Heart left ventricle (tissue), 16 donors: ENCODE measurements around the gene NR1H3. TPM values are rescaled to one million over a fixed set of nuclear protein-coding genes. Genes with fewer than 3 reads are reported as not detected.

Experiments
- ATAC-seq, 4 donors: fragments of 200-7000 bp; cut with Tn5 transposase; one replicate each; pipeline ENCODE4 v1.9.1; 2020 to 2022; ENCODE audit warnings: moderate library complexity in 4 of 4, mild to moderate bottlenecking in 3 of 4, moderate number of reproducible peaks in 1 of 4
- DNase-seq, 5 donors: peaks; one replicate each; pipeline ENCODE4 v3.0.0-alpha.2; 2020
- H3K27ac ChIP-seq, 12 donors: fragments of 200-600 bp; sonication (generic) in 4 of 12; one replicate each; pipeline versions ENCODE4 v1.5.0 to v1.8.0; 2016 to 2022; ENCODE audit warnings: mild to moderate bottlenecking in 2 of 12
- H3K27me3 ChIP-seq, 9 donors: fragments of 200-600 bp; sonication (generic) in 2 of 9; one replicate each; pipeline versions ENCODE4 v1.5.1 to v1.8.0; 2016 to 2022; ENCODE audit warnings: mild to moderate bottlenecking in 3 of 9
- H3K36me3 ChIP-seq, 9 donors: fragments of 200-600 bp; sonication (generic) in 2 of 9; one replicate each; pipeline versions ENCODE4 v1.5.0 to v1.8.0; 2018 to 2022; ENCODE audit warnings: mild to moderate bottlenecking in 2 of 9
- H3K4me1 ChIP-seq, 12 donors: fragments of 200-600 bp; sonication (generic) in 4 of 12; one replicate each; pipeline versions ENCODE4 v1.5.0 to v1.8.0; 2016 to 2022; ENCODE audit warnings: mild to moderate bottlenecking in 3 of 12
- H3K4me3 ChIP-seq, 12 donors: fragments of 200-600 bp; sonication (generic) in 4 of 12; one replicate each; pipeline versions ENCODE4 v1.5.0 to v1.8.0; 2017 to 2022; ENCODE audit warnings: mild to moderate bottlenecking in 9 of 12, moderate library complexity in 4 of 12
- H3K9me3 ChIP-seq, 12 donors: fragments of 200-600 bp; sonication (generic) in 4 of 12; one replicate each; pipeline versions ENCODE4 v1.5.0 to v1.8.0; 2016 to 2022; ENCODE audit warnings: mild to moderate bottlenecking in 1 of 12
- CTCF ChIP-seq, 12 donors: fragments of 200-600 bp; sonication (generic) in 4 of 12; IDR thresholded peaks; one replicate each; pipeline versions ENCODE4 v1.5.0 to v1.8.0; 2018 to 2022; ENCODE audit warnings: antibody characterized with exemption in 12 of 12, mild to moderate bottlenecking in 5 of 12
- POLR2A ChIP-seq, 2 donors: fragments of 450-650 bp; IDR thresholded peaks; one replicate each; pipeline ENCODE4 v1.6.1; 2017; ENCODE audit warnings: antibody characterized with exemption in 2 of 2, mild to moderate bottlenecking in 2 of 2, moderate library complexity in 2 of 2
- WGBS, 4 donors: extraction: QIAGEN DNeasy Blood & Tissue Kit in 2 of 4; methylation state at CpG; one replicate each; pipeline versions ENCODE4 v1.1.5 to v1.1.7; 2013 to 2018; 5-methylcytosine and 5-hydroxymethylcytosine counted together
- intact Hi-C, 10 donors: fragments of 100-400 bp; cut with DNase I; formaldehyde crosslinking; loops; one replicate each; pipeline versions ENCODE4 v1.11.1 to v1.14.2; 2022
- polyA plus RNA-seq, 2 donors: library from polyadenylated mRNA; stranded (reverse); fragments of 200-250 nt; gene quantifications; one replicate each; pipeline ENCODE4 v1.2.3, GENCODE V29; 2013
- total RNA-seq, 9 donors: library from RNA; depleted of rRNA in 2 of 9; stranded (reverse); fragments of >200 nt in 2 of 9; fragmentation: NEBNext Ultra II Directional in 3 of 9; extraction: Animal tissue kit (Norgen Biotek cat#: 25700) in 3 of 9; gene quantifications; one replicate each; pipeline versions ENCODE4 v1.1.0 to v1.2.4, GENCODE V29; 2016 to 2023
- donor health status: ischemic (EF 13 %, LVEDD 7.1; RV severe dilation, severe dysfunction).
- donor health status: healthy with polysubstance abuse.
- donor health status: DM: no; HTN: yes; CAD: no.
- donor health status: DM: no; HTN: no; CAD: no.
- donor health status: ischemic (EF 25% LVEDD 6.9; RV normal size, moderate dysfunction).
- donor health status: ischemic (EF 25% LVEDD 5.7; RV mildly dilated, moderate dysfunction).
- donor health status: healthy.
- donor health status: DM: yes; HTN: yes; CAD: no.
- donor health status: ischemic (EF 35%, LVEDD 5.7; RV mildly dilated, moderate dysfunction).
- donor health status: nonischemic (EF 11% LVEDD 7.7; RV severe dilation, severe dysfunction).
- donor health status: DM: yes; HTN: yes; CAD: no.
- donor health status: PGD.
- donor health status: ischemic (EF 29% LVEDD 5.4; RV normal size, mild dysfunction).
- donor health status: nonischemic (EF 23%, LVEDD 6.1; RV moderate dilation, normal function).

The NR1H3 gene
- total and polyA plus RNA-seq, 11 donors, result 3.9 to 38.5 (median 11.9) TPM

DNA sequence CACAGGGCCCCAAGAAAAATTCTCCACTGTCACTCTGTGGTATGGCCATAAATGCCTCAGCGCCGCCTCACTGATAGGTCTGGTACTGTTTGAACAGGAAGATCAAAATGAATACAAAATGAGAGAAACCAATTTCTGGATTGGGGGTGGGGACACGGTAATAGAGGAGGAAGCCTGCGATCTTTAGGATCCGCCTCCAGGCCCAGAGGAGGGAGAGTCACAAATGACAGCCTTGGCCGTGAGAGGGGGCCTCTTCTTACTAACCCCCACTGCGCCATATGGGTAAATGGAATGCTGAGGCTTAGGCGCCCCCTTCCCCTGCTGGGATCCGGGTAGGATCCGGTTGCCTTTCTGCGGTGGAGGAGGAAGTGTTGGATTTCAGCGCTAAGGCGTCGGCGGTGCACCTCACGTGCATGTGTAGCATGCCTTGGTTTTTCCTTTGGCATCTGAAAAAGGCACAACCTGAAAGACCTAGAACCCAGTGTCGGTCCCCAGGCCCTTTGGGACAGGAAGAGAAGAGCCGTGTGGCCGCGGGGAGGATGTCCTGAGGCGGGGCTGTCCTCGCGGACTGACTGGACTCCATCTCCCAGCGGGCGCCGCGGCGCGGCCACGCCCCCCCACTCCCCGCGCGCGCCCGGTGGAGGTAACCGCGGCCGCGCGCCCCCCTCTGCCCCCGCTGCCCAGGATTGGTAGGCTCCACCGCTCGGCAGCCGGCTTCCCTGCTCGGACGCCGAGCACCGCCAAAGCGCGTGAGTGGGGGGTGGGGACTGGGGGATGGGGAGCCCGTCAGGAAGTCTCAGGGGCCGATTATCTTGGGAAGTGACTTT is 11.4 kb downstream of the NR1H3 start:
- 2 to 5% (median 2%) methylated on average over 31 to 52 of the region's 52 CpGs for WGBS, 4 donors
- peak; percentile 70 to 92 (median 90) for ATAC-seq

GRCh38 chr11:47269829-47270305 is 12.1 kb downstream of the NR1H3 start, which contains the start of gene MADD:
Gene MADD (plus strand): TSS chr11:47270133.
- WGBS, 4 donors, result 0 to 3% (median 1%) methylated on average over 7 to 57 of the region's 57 CpGs; no CpG with 5 or more reads in 1 of the 4 donors
- no peaks in the 10 kb centered on the region for H3K27me3 ChIP-seq
- no peaks in the 10 kb centered on the region for H3K9me3 ChIP-seq
- ATAC-seq (peak; percentile 75 to 94 (median 90)), DNase-seq (peak; percentile 89 to 95 (median 91))
- H3K27ac ChIP-seq, result peak within 1 kb of the TSS; percentile 92 to 99 (median 98)
- peak within 1 kb of the TSS; percentile 44 to 95 (median 84) for H3K4me3 ChIP-seq
- peaks cover 0 to 53% (median 40%) of the 10 kb centered on the region in 12 donors for H3K4me1 ChIP-seq
- peaks cover 0 to 18% (median 10%) of the 10 kb centered on the region in 9 donors for H3K36me3 ChIP-seq
- TF ChIP-seq POLR2A (IDR thresholded peaks at IDR 0.05) (peak in 1 of 2 donors; percentile 66), CTCF (IDR thresholded peaks at IDR 0.05) (peak in 2 of 12 donors; percentile 26 to 31)
- intact Hi-C loops, result loop anchor here in 9 of 10 donors (2.0 to 10.0 kb wide), 8 partner anchors 47 to 95 kb away; partner anchors contain the start of genes MYBPC3 (in 4 of the 9) and ARFGAP2 (in 2 of the 9)

More for the DNA sequence above, 11.4 kb downstream of the NR1H3 start:
- DNase-seq, result peak; percentile 91 to 95 (median 94)
- intact Hi-C loops, result loop anchor here in 1 of 10 donors (2.0 kb wide), 1 partner anchor 86 kb away; no protein-coding TSS in a partner anchor
- Histone ChIP-seq H3K36me3 (peaks cover 0 to 11% (median 3%) of the 10 kb centered on the region in 9 donors), H3K9me3 (no peaks in the 10 kb centered on the region), H3K27ac (peak overlapping the region; percentile 92 to 99 (median 98)), H3K4me1 (peaks cover 0 to 58% (median 40%) of the 10 kb centered on the region in 12 donors), H3K27me3 (no peaks in the 10 kb centered on the region), H3K4me3 (peak overlapping the region; percentile 44 to 95 (median 84))
- peak in 3 of 12 donors; percentile 18 to 32 (median 31) for TF ChIP-seq CTCF (IDR thresholded peaks at IDR 0.05)
- TF ChIP-seq POLR2A (IDR thresholded peaks at IDR 0.05), result peak in 1 of 2 donors; percentile 0

DNA sequence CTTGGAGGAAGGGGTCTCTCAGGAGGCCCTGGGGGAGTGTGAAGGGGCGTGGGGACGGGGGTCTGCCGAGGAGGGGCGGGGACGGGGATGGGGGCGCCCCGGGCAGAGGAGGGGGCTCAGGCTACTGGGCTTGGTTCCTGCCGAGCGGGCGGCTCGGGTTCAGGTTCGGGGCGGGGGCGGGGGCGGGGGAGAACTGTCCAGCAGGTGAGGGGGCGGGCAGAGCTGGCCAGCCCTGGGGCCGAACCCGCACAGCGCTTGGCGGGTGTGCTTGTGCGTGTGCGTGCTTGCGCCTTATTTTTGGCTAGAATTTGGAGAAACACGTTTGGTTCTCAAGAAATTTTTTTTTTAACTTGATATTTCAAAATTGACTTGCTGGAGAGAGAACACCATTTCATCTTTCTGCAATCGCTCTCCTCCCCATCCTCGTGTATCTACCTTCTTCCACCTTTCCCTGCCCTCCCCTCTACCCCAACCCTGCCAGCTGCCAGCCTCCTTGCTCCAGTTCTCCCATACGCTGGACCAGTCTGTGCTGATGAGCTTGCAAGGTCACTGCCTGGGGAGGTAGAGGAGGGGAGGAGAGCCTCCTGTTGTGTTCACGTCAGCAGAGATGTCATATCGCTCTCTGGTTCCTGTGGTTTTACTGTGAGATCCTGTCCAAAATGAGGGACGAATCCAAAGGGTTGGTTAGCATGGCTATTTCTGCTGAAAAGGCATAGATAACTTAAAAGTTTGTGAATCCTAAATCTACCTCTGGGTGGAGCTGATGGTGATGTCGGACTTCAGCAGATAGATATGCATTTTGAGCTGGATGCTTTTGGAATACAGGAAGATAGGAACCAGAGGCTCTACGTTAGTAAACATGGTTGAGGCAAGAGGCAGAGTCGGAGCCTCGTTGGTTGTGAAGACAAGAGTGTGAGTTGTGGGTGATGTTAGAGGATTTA is 12.8 kb downstream of the NR1H3 start:
- peaks cover 0 to 49% (median 40%) of the 10 kb centered on the region in 12 donors for H3K4me1 ChIP-seq
- ATAC-seq (peak in 2 of 4 donors; percentile 8 to 16), DNase-seq (peak in 2 of 5 donors; percentile 46 to 59)
- no peaks in the 10 kb centered on the region for H3K9me3 ChIP-seq
- TF ChIP-seq CTCF (IDR thresholded peaks at IDR 0.05) (peak in 2 of 12 donors; percentile 7 to 23), POLR2A (IDR thresholded peaks at IDR 0.05) (no peak)
- intact Hi-C loops, result loop anchor here in 9 of 10 donors (5.0 to 10.0 kb wide), 7 partner anchors 47 to 96 kb away; partner anchors contain the start of genes MYBPC3 (in 4 of the 9) and ARFGAP2 (in 2 of the 9)
- WGBS, 4 donors, result 1 to 3% (median 2%) methylated on average over 24 to 34 of the region's 34 CpGs
- peaks cover 0 to 25% (median 17%) of the 10 kb centered on the region in 9 donors for H3K36me3 ChIP-seq
- peak overlapping the region; percentile 44 to 95 (median 84) for H3K4me3 ChIP-seq
- peak overlapping the region; percentile 92 to 99 (median 98) for H3K27ac ChIP-seq
- H3K27me3 ChIP-seq, result no peaks in the 10 kb centered on the region
